Femur (tissue), 1 donor: ENCODE results near the gene DYNC2I2.

ENCODE experiments used
- DNase-seq: peaks from one replicate; pipeline ENCODE4 v3.0.0-alpha.2; 2017

DYNC2I2 gene

DNA sequence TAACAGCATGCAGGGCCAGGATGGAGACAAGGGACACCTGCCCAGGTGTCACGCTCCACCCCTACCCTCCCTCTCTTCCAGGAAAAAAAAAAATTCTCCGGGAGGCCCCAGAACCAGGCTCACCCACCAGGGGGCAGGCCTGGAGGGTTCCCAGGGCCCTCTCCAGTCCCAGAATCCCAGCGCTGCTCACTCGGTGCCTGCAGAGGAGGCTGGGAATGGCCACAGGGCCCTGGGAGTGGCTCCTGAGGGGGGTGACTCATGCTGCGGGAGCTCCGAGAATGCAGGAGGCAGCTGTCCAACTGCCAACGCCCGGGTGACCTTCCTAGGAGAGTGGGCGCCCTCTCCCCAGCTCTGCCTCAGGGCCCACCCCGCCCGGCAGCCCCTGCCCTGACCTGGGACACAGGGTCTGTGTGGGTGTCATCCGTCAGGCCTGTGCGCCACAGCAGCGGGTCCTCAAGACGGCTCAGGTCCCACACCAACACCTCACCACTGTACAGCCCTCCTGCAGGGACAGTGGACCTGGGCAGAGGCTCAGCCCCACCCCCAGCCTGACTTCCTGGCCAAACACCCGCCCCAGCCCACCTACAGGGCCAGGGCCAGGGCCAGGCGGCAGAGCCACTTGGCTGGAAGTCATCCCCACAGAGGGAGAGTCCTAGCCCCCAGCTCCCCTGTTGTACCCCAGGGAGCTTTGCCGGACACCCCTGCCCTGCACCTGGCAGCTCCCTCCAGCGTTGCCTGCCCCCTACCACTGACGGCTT is 21.2 kb downstream of the DYNC2I2 start:
- peak; percentile 85 for DNase-seq

DNA sequence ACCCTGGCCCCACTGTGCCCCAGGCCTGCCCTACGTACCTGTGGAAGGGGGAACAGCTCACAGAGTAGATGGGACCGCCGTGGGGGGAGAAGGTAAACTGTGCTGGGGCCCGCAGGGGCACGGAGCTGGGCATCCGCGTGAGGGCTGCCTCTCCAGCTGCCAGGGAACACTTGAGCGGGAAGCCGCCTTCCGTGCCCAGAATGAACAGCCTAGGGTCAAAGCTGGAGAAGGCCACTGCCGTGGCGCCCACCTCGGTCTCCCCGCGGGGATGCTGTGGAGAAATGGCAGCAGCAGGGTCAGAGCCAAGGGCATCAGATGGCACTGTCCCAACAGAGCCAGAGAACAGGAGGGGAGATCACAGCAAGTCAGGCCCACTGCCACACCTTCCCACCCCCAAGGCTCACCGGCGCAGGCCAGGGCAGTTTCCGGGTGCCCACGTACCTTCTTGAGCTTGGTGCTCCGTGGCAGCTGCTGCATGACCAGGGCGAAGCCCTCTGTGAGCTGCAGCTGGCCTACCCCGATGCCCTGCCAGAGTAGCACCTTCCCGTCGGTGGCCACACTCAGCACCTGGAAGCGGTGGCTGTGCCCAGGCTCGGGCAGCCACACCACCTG is 21.9 kb downstream of the DYNC2I2 start:
- no peak for DNase-seq

DNA sequence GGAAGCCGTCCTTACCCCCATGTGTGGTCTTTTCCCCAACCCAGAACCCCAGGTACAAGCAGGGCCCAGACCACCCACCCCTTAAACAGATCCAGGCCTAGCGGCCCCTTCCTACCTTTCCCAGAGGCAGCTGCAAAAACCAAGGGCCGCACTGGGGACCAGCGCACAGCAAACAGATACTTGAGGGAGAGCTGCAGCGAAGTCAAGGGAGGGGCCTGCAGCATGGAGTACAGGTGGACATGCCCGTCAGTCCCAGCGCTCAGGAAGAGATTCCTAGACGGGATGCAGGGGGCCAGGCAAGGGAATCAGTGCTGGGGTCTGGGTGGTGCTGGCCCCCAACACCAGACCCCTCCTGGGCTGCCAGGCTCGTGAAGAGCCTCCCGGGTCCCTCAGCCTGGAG is 22.5 kb downstream of the DYNC2I2 start:
- DNase-seq = no peak

GRCh38 chr9:128633601-128634000 is 23.0 kb downstream of the DYNC2I2 start:
- no peak for DNase-seq

GRCh38 chr9:128633057-128633456 is 23.6 kb downstream of the DYNC2I2 start:
- DNase-seq = no peak

GRCh38 chr9:128632486-128632885 is 24.2 kb downstream of the DYNC2I2 start:
- no peak for DNase-seq

DNA sequence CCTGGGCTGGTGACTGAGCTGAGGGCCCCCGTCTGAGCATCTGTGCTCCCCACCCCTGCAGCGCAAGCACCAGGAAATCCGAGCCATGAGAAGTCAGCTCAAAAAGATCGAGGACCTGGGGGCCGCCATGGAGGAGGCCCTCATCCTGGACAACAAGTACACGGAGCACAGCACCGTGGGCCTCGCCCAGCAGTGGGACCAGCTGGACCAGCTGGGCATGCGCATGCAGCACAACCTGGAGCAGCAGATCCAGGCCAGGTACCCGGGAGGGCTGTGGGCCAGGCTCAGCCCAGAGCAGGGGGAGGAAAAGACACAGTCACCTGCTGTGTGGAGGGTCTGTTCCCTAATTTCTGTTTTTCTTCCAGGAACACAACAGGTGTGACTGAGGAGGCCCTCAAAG is 24.6 kb downstream of the DYNC2I2 start:
- DNase-seq = no peak

DNA sequence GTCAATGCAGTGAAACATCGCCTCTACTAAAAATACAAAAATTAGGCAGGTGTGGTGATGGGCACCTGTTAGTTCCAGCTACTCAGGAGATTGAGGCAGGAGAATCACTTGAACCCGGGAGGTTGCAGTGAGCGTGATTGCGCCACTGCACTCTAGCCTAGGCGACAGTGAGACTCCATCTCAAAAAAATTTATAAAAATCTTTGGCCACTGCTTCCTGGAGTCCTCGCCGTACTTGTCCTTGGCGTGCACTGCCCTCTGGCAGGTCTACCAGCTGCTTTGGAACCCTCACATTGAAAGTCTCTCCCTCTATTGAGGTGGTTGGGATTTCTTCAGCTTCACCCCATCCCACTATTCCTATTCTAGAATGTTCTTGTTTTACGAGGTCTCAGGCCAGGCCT is 25.0 kb downstream of the DYNC2I2 start:
- no peak for DNase-seq

DNA sequence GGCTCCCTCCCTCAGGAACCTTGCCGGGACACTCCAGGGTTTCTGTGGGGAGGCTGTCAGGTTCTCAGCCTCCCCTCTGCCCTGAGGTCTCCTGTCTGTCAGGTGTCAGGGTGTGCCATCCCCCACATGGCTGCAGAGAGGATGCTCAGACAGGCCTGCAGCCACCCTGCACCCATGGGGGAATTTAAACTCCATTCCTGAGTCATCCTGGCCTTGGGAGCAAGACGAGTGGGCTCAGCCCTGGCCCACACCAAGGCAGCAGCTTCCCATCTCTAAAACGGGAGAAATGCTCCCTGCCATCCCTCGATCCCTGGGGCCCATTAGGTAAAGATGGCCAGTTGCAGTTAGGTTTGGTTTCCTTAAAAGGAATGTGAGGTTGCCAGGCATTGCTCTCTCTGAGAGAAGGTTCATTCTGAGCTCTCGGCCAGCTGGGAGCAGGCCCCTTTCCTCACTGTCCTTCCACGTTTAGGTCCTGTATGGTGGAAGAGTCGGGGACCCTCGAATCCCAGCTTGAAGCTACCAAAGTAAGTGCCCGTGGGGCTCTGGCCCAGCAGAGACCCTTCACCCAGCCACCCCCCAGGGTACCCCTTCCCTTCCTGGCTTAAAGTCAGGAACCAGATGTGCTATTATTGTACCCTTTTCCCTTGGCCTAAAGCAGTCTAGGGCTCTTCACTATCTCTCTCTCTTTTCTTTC is 26.6 kb downstream of the DYNC2I2 start:
- DNase-seq = no peak

DNA sequence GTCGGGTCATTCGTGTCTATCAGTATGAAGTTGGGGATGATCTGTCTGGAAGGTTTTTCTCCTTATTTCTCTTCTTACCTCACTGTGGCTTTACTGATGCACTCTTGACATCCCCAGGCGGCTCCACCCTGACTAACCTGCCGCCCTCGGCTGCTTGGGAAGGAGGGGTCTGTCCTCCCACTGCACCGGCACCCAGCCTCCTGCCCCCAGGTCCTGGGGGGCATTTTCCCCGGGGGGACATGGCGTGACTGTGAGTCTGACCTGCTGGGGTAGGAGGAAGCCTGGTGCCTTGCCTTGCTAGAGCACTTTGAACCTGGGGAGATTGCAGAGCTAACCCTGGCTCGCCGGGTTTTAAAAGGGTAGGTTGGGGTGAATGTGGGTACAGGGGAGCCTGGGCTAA is 27.5 kb downstream of the DYNC2I2 start:
- DNase-seq = no peak

DNA sequence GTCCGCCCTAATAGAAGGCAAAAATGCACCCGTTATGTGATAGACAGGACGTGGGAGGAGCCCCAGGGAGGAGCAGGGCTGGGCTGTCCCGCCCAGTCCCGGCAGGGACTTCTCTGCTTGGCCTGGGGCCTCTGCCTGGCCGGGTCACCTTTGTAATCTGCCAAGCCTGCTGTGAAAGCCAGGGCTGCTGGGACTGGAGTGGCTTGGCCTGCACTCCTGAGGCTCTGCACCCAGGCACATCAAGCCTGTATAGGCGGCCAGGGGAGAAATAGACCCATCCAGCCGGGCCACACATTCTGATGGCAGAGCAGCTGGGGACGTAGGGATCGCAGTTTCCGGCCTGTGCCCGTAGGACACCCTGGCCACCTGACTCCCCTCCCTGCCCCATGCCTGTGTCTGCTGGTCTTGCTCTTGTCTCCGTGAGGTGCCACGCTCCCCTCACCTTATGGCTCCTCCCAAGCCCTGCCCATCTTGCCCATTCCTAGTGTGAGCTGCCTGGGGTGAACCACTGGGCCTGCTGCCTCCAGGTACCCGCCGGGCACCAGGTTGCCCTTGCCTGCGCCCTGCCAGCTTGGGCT is 28.1 kb downstream of the DYNC2I2 start:
- DNase-seq = no peak

- DNase-seq = no peak
Observed at GRCh38 chr9:128627906-128628305, 28.7 kb downstream of the DYNC2I2 start.

DNA sequence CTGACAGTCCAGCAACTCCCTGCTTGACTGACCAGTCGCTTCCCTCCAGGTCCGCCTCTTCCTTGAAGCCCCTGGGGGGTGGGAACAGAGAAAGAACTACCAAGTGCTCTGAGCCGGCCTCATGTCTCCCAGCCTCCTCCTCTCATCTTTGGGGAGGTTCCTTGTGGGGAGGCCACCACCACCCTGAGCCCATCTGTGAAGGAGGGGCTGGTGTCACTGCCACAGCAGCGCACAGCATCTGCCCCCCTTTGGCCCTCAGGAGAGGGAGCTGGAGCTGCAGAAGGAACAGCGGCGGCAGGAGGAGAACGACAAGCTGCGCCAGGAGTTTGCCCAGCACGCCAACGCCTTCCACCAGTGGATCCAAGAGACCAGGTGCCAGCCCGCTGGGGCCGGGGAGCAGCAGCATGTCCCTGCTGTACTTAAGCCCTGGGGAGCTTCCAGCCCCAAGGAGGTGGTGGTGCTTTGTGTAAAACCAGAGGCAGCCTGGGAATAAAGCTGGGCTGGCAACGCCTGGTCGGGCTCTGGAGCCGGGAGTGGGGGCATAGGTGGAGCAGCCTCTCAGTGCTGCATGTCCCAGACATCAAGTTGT is 29.4 kb downstream of the DYNC2I2 start:
- no peak for DNase-seq

DNA sequence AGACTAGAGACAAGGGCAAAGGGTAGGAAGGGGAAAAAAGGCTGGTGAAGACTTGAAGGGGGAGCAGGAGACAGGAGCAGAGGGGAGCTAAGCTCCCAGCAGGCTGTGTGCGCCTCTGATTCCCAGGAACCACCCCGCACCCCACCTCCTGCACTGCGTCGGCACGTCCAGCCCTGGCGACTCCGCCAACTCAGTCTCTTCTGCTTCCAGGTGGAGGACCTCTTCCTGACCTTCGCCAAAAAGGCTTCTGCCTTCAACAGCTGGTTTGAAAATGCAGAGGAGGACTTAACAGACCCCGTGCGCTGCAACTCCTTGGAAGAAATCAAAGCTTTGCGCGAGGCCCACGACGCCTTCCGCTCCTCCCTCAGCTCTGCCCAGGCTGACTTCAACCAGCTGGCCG is 30.5 kb downstream of the DYNC2I2 start:
- DNase-seq = no peak

DNA sequence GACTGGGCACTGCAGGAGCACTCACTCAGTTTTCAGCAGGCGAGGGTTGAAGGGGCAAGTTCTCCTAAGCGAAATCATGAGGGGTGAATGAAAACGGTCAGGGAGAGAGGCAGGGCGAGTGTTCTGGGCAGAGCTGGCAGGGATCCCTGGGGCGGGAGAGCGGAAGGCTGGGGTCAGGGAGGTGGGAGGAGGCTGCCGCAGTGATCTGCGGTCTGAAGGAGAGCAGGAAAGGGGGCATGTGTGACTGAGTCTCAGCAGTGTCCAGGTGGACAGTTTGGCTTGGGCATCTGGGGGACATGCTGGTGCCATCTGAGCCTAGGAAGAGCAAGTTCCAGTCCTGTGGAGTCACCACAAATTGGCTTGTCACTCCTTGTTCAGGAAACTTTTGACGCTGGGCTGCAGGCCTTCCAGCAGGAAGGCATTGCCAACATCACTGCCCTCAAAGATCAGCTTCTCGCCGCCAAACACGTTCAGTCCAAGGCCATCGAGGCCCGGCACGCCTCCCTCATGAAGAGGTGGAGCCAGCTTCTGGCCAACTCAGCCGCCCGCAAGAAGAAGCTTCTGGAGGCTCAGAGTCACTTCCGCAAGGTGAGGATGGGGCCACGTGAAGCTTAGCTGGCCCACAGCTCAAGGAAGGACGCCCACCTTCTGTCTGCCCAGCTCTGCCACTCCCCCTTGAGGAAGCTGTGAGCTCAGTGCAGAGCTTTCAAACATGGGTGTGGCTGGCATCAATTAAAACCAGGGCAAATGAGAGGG is 31.1 kb downstream of the DYNC2I2 start:
- no peak for DNase-seq

DNA sequence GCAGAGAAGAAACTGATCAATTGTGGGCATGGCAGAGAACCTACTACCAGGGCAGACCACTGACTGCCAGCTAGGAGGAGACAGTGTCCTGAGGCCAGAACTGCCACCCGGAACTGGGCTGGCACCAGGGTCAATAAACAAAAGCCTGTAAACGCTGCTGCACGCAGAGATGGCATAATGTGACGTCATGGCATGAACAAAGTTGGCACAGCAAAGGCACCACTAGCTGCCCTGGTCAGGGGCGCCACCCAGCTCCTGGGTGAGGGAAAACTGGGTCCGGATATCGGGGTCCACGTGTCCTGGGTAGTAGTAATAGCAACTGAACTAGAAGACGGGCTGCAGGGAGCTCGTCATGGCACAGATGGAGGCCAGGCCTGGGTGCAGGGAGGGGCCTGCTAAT is 32.1 kb downstream of the DYNC2I2 start:
- DNase-seq = no peak

- no peak for DNase-seq
Observed at GRCh38 chr9:128621730-128622455, 34.8 kb downstream of the DYNC2I2 start.

DNA sequence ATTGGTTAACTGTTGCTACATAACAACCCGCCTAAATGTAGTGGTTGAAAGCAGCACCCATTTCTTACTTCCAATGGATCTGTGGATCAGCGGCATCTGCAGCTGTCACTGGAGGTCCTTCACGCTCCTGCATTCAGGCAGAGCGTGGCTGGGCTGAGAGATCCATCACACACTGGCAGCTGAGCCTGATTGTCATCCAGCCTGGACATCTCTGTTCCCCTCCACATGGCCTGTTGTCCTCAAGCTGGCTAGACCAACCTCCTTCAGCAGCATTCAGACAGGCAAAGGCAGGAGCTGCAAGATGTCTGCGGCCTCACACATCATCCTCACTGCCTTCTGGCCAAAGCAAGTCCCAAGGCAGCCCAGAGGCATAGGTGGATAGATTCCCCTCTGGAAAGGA is 36.9 kb downstream of the DYNC2I2 start:
- DNase-seq = no peak

GRCh38 chr9:128619127-128619526 is 37.5 kb downstream of the DYNC2I2 start:
- no peak for DNase-seq

DNA sequence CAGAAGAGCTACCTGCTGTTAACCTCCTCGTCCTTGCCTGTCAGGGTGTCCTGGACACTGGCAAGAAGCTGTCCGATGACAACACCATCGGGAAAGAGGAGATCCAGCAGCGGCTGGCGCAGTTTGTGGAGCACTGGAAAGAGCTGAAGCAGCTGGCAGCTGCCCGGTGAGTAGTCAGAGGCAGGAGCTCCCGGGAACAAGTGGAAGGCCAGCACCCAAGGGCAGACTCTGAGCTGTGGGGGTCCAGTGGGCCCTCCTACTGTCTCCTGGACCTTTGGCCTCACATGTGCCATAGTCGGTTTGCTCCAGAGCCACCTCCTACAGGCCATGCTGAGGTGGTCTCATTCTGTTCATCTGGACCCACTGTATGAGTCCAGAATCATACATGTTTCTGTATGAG is 38.7 kb downstream of the DYNC2I2 start:
- DNase-seq = no peak

- no peak for DNase-seq
Observed at GRCh38 chr9:128615571-128615970, 41.1 kb downstream of the DYNC2I2 start.

DNA sequence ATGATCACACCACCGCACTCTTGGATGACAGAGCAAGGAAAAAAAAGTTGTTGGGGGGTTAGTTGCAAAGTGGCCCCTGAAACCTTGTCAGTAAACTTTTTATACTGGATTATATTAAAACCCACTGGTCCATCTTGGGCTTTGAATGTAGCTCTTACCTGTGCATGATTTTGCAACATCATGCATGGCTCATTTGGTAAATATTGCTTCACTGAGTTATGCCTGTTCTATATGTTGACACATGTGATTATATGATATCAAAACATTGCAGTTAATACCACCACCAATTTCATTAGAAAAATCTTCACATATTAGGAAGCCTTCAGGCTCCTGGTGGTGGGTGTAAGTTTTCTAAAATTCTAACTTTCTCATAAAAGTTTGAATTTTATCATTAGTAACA is 41.9 kb downstream of the DYNC2I2 start:
- DNase-seq = no peak
